Activated CD8-positive, alpha-beta T cell treated with anti-CD3 and anti-CD28 coated beads, Interleukin-2, amount 10 ng/mL, durations not matched to agents 7 days and 5 days (primary cell): ENCODE measurements around the gene ARHGEF37. TPM values are rescaled to one million over a fixed set of nuclear protein-coding genes. Genes with fewer than 3 reads are reported as not detected.

ENCODE experiments used
- ATAC-seq: fragments of 150-1000 bp; cut with Tn5 transposase; one replicate; pipeline ENCODE4 v1.10.0; 2021; ENCODE audit warnings: moderate library complexity
- CTCF ChIA-PET: fragments of 350-600 bp; sonication (Branson Sonifier 250); formaldehyde crosslinking; loops from one replicate; lab custom pipeline; 2021; ENCODE audit warnings: antibody characterized with exemption; lab: Charles Lee
- POLR2A ChIA-PET: fragments of 350-600 bp; sonication (Branson Sonifier 250); formaldehyde crosslinking; loops from one replicate; lab custom pipeline; 2021; ENCODE audit warnings: antibody characterized with exemption; lab: Charles Lee
- DNase-seq: peaks from one replicate; pipeline ENCODE4 v3.0.0-alpha.2; 2020
- H3K27ac Mint-ChIP-seq: one replicate; pipeline ENCODE4 v1.8.0; 2021; ENCODE audit warnings: mild to moderate bottlenecking, mixed read lengths
- H3K27me3 Mint-ChIP-seq: one replicate; pipeline ENCODE4 v1.8.0; 2021; ENCODE audit warnings: low read depth, mixed read lengths
- H3K36me3 Mint-ChIP-seq: one replicate; pipeline ENCODE4 v1.8.0; 2021; ENCODE audit warnings: low read depth, mixed read lengths
- H3K4me1 Mint-ChIP-seq: one replicate; pipeline ENCODE4 v1.8.0; 2021; ENCODE audit warnings: low read depth, mixed read lengths
- H3K4me3 Mint-ChIP-seq: one replicate; pipeline ENCODE4 v1.8.0; 2021; ENCODE audit warnings: mild to moderate bottlenecking, mixed read lengths
- H3K9me3 Mint-ChIP-seq: one replicate; pipeline ENCODE4 v1.8.0; 2022; ENCODE audit warnings: mixed read lengths; ENCODE audit not compliant: insufficient read depth
- total RNA-seq, 2 experiments: library from RNA; stranded (reverse); gene quantifications; one replicate each; pipeline ENCODE4 v1.2.3, GENCODE V29; 2021

Gene ARHGEF37
- total RNA-seq, 2 experiments from 2014 or later = 1.0 to 1.4 TPM

- Mint-ChIP-seq H3K9me3 (no peaks in the 10 kb centered on the region), H3K4me1 (no peaks in the 10 kb centered on the region), H3K4me3 (no peak overlapping the region), H3K27ac (no peak overlapping the region), H3K36me3 (no peaks in the 10 kb centered on the region), H3K27me3 (peaks cover 18% of the 10 kb centered on the region)
- POLR2A ChIA-PET = no interaction called here
- DNase-seq (no peak), ATAC-seq (no peak)
- CTCF ChIA-PET = interaction anchor here (1.4 kb wide), 1 partner anchor 13 kb away, joined by 3 read pairs; no protein-coding TSS in a partner anchor
These were observed 99.5 kb downstream of the ARHGEF37 start for GRCh38 chr5:149680810-149681221.

DNA sequence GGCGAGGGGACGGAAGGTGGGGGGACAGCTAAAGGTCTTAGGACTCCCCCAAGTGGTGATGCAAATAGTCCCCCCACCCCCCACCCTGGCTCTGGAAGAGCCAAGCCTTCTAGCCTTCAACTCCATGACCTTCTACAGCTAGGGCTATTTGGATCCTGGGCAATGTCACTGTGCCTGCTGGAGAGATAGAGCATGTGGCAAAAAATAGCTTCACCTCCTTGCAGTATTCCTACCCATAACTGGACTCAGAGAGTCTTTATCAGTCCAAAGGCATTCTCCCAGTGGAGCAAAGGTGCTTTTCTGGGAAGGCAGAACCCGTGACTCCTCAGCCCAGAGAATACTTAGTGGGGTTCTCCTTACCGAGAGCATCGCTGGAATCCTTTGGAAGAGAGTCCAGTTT lies 100.0 kb downstream of the ARHGEF37 start:
- no peak for DNase-seq
- ChIA-PET POLR2A (no interaction called here), CTCF (no interaction called here)
- H3K27me3 Mint-ChIP-seq = peaks cover 16% of the 10 kb centered on the region
- no peaks in the 10 kb centered on the region for H3K36me3 Mint-ChIP-seq
- H3K4me1 Mint-ChIP-seq = no peaks in the 10 kb centered on the region
- H3K4me3 Mint-ChIP-seq = no peak overlapping the region
- H3K27ac Mint-ChIP-seq = no peak overlapping the region
- ATAC-seq = no peak
- no peaks in the 10 kb centered on the region for H3K9me3 Mint-ChIP-seq

DNA sequence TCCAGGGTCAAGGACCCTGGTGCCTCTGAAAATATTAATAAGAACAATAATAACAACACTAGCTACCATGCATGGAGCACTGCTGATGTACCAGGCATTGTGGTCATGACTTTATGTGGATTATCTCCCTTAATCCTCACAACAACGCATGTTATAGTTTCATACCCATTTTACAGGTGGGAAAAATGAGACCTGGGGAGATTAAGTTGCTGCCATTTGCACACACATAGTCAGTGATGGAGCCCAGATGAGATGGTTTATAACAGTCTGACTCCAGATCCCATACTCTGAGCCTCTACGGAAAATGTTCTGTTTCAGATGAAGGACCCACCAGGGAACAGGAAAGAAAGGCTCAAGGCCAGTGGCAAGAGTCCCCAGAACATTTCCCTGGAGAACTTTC lies 100.6 kb downstream of the ARHGEF37 start:
- ATAC-seq (no peak), DNase-seq (no peak)
- ChIA-PET POLR2A (no interaction called here), CTCF (no interaction called here)
- Mint-ChIP-seq H3K36me3 (no peaks in the 10 kb centered on the region), H3K9me3 (no peaks in the 10 kb centered on the region), H3K27ac (no peak overlapping the region), H3K27me3 (peaks cover 15% of the 10 kb centered on the region), H3K4me3 (no peak overlapping the region), H3K4me1 (no peaks in the 10 kb centered on the region)

- peaks cover 17% of the 10 kb centered on the region for H3K27me3 Mint-ChIP-seq
- DNase-seq (no peak), ATAC-seq (no peak)
- H3K36me3 Mint-ChIP-seq = no peaks in the 10 kb centered on the region
- ChIA-PET POLR2A (no interaction called here), CTCF (no interaction called here)
- no peak overlapping the region for H3K4me3 Mint-ChIP-seq
- no peaks in the 10 kb centered on the region for H3K9me3 Mint-ChIP-seq
- H3K27ac Mint-ChIP-seq = no peak overlapping the region
- H3K4me1 Mint-ChIP-seq = no peaks in the 10 kb centered on the region
These were observed 101.3 kb downstream of the ARHGEF37 start for GRCh38 chr5:149682532-149683075.

DNA sequence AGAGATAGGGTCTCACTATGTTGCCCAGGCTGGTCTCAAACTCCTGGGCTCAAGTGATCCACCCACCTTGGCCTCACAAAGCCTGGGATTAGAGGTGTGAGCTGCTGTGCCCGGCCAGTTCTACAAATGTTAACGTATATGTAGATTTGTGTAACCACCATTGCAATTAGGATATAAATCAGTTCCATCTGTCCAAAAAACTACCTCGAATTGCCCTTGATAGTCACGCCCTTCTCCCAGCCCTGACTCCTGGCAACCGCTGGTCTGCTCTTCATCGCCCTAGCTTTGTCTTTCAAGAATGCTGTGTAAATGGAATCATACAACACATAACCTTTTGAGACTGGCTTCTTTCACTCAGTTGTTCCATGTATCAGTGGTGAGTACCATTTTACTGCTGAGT lies 102.7 kb downstream of the ARHGEF37 start:
- H3K9me3 Mint-ChIP-seq = no peaks in the 10 kb centered on the region
- peaks cover 26% of the 10 kb centered on the region for H3K27me3 Mint-ChIP-seq
- DNase-seq (no peak), ATAC-seq (no peak)
- H3K4me1 Mint-ChIP-seq = no peaks in the 10 kb centered on the region
- POLR2A ChIA-PET = no interaction called here
- H3K36me3 Mint-ChIP-seq = no peaks in the 10 kb centered on the region
- H3K4me3 Mint-ChIP-seq = no peak overlapping the region
- CTCF ChIA-PET = no interaction called here
- no peak overlapping the region for H3K27ac Mint-ChIP-seq

- DNase-seq (no peak), ATAC-seq (no peak)
- H3K4me1 Mint-ChIP-seq = no peaks in the 10 kb centered on the region
- no peak overlapping the region for H3K27ac Mint-ChIP-seq
- POLR2A ChIA-PET = no interaction called here
- no peaks in the 10 kb centered on the region for H3K9me3 Mint-ChIP-seq
- CTCF ChIA-PET = no interaction called here
- H3K27me3 Mint-ChIP-seq = peaks cover 30% of the 10 kb centered on the region
- H3K4me3 Mint-ChIP-seq = no peak overlapping the region
- H3K36me3 Mint-ChIP-seq = no peaks in the 10 kb centered on the region
These were observed 103.1 kb downstream of the ARHGEF37 start for GRCh38 chr5:149684371-149684770.

Other genes with a start within 250 kb of the ARHGEF37 start
- gene GRPEL2, start 236.0 kb upstream of the ARHGEF37 start, total RNA-seq = 10 to 100 TPM; 29.9 to 30.0 TPM
- gene PCYOX1L, start 223.5 kb upstream of the ARHGEF37 start, total RNA-seq = 10 to 100 TPM; 33.9 to 35.0 TPM
- not detected for gene IL17B, start 202.2 kb upstream of the ARHGEF37 start, total RNA-seq
- 100 to 1,000 TPM; 163 to 177 TPM for gene CSNK1A1, start 30.1 kb upstream of the ARHGEF37 start, total RNA-seq
- gene PPARGC1B, start 148.8 kb downstream of the ARHGEF37 start, total RNA-seq = 1 to 10 TPM; 9.4 to 9.6 TPM